Measurements from ENCODE around the gene CCND1. TPM values are rescaled to one million over a fixed set of nuclear protein-coding genes. Genes with fewer than 3 reads are reported as not detected.

Gene CCND1
- total RNA-seq, 1 experiment from 2014 or later, result 392 TPM

GRCh38 chr11:69652999-69653398 lies 12.0 kb downstream of the CCND1 start:
- Mint-ChIP-seq H3K4me1 (ENCODE audit: low read depth, unreplicated experiment) (no peaks in the 10 kb centered on the region), H3K27ac (ENCODE audit: unreplicated experiment) (no peak overlapping the region), H3K27me3 (ENCODE audit: unreplicated experiment) (no peaks in the 10 kb centered on the region), H3K36me3 (ENCODE audit: insufficient read depth, unreplicated experiment) (peaks cover 87% of the 10 kb centered on the region), H3K9me3 (ENCODE audit: low read depth, unreplicated experiment) (no peaks in the 10 kb centered on the region), H3K4me3 (ENCODE audit: low read depth, unreplicated experiment) (no peak overlapping the region)
- intact Hi-C loops (cut with micrococcal nuclease; ENCODE audit: unreplicated experiment), result no loop called here
- no peak for TF ChIP-seq CTCF (IDR thresholded peaks at IDR 0.05; ENCODE audit: unreplicated experiment)
- CTCF ChIA-PET, result no interaction called here
- no TSS peak for BruUV-seq (replicated peaks)
- DNase-seq, result no peak

GRCh38 chr11:69653406-69653960 lies 12.5 kb downstream of the CCND1 start:
- no TSS peak for BruUV-seq (replicated peaks)
- TF ChIP-seq CTCF (IDR thresholded peaks at IDR 0.05; ENCODE audit: unreplicated experiment), result no peak
- intact Hi-C loops (cut with micrococcal nuclease; ENCODE audit: unreplicated experiment), result no loop called here
- no peaks in the 10 kb centered on the region for H3K4me1 Mint-ChIP-seq (ENCODE audit: low read depth, unreplicated experiment)
- DNase-seq, result no peak
- no peaks in the 10 kb centered on the region for H3K9me3 Mint-ChIP-seq (ENCODE audit: low read depth, unreplicated experiment)
- CTCF ChIA-PET, result no interaction called here
- no peaks in the 10 kb centered on the region for H3K27me3 Mint-ChIP-seq (ENCODE audit: unreplicated experiment)
- H3K27ac Mint-ChIP-seq (ENCODE audit: unreplicated experiment), result no peak overlapping the region
- H3K36me3 Mint-ChIP-seq (ENCODE audit: insufficient read depth, unreplicated experiment), result peaks cover 82% of the 10 kb centered on the region
- no peak overlapping the region for H3K4me3 Mint-ChIP-seq (ENCODE audit: low read depth, unreplicated experiment)

- Mint-ChIP-seq H3K9me3 (ENCODE audit: low read depth, unreplicated experiment) (no peaks in the 10 kb centered on the region), H3K27ac (ENCODE audit: unreplicated experiment) (peak overlapping the region; percentile 88), H3K4me3 (ENCODE audit: low read depth, unreplicated experiment) (no peak overlapping the region), H3K4me1 (ENCODE audit: low read depth, unreplicated experiment) (no peaks in the 10 kb centered on the region), H3K36me3 (ENCODE audit: insufficient read depth, unreplicated experiment) (peaks cover 76% of the 10 kb centered on the region), H3K27me3 (ENCODE audit: unreplicated experiment) (no peaks in the 10 kb centered on the region)
- no peak for TF ChIP-seq CTCF (IDR thresholded peaks at IDR 0.05; ENCODE audit: unreplicated experiment)
- peak; percentile 38 for DNase-seq
- intact Hi-C loops (cut with micrococcal nuclease; ENCODE audit: unreplicated experiment), result no loop called here
- BruUV-seq (replicated peaks), result no TSS peak
- CTCF ChIA-PET, result no interaction called here
These were observed 13.2 kb downstream of the CCND1 start for GRCh38 chr11:69654001-69654659.

GRCh38 chr11:69654660-69655478 lies 13.9 kb downstream of the CCND1 start:
- DNase-seq, result peak; percentile 57
- intact Hi-C loops (cut with micrococcal nuclease; ENCODE audit: unreplicated experiment), result no loop called here
- Mint-ChIP-seq H3K36me3 (ENCODE audit: insufficient read depth, unreplicated experiment) (peaks cover 69% of the 10 kb centered on the region), H3K27ac (ENCODE audit: unreplicated experiment) (peak overlapping the region; percentile 88), H3K4me3 (ENCODE audit: low read depth, unreplicated experiment) (peak overlapping the region; percentile 33), H3K4me1 (ENCODE audit: low read depth, unreplicated experiment) (no peaks in the 10 kb centered on the region), H3K9me3 (ENCODE audit: low read depth, unreplicated experiment) (no peaks in the 10 kb centered on the region), H3K27me3 (ENCODE audit: unreplicated experiment) (no peaks in the 10 kb centered on the region)
- CTCF ChIA-PET, result interaction anchor here (1.0 kb wide), 1 partner anchor 403 kb away, joined by 3 read pairs; no protein-coding TSS in a partner anchor
- TF ChIP-seq CTCF (IDR thresholded peaks at IDR 0.05; ENCODE audit: unreplicated experiment), result no peak
- no TSS peak for BruUV-seq (replicated peaks)

Measured in Calu3 (cell line).